HUES64 (cell line): ENCODE results near the gene ZNF556. TPM values are rescaled to one million over a fixed set of nuclear protein-coding genes. Genes with fewer than 3 reads are reported as not detected.

Experiments used
- H3K27ac ChIP-seq: 2 replicates; pipeline ENCODE4 v1.7.0; 2013; ENCODE audit warnings: low read depth, low read length, inconsistent platforms
- H3K27me3 ChIP-seq: 2 replicates; pipeline ENCODE4 v1.6.1; 2013; ENCODE audit warnings: mild to moderate bottlenecking, low read length; ENCODE audit not compliant: insufficient read depth
- H3K36me3 ChIP-seq: 2 replicates; pipeline ENCODE4 v1.6.1; 2013; ENCODE audit warnings: mild to moderate bottlenecking, low read length; ENCODE audit not compliant: insufficient read depth
- H3K4me1 ChIP-seq: 2 replicates; pipeline ENCODE4 v1.6.1; 2013; ENCODE audit warnings: mild to moderate bottlenecking, low read length, moderate library complexity; ENCODE audit not compliant: insufficient read depth
- H3K4me3 ChIP-seq: 2 replicates; pipeline ENCODE4 v1.5.1; 2013; ENCODE audit warnings: mild to moderate bottlenecking, low read length, moderate library complexity
- H3K9ac ChIP-seq: 2 replicates; pipeline ENCODE4 v1.6.1; 2013; ENCODE audit warnings: mild to moderate bottlenecking, low read depth, low read length
- H3K9me3 ChIP-seq: 2 replicates; pipeline ENCODE4 v1.6.1; 2013; ENCODE audit warnings: low read depth, low read length; ENCODE audit not compliant: insufficient read depth
- WGBS: fragments of 150-250, 120-280 bp; methylation state at CpG from one replicate; pipeline ENCODE4 v1.1.7; 2013; ENCODE audit warnings: missing lambda C conversion rate; 5-methylcytosine and 5-hydroxymethylcytosine counted together
- polyA plus RNA-seq, 2 experiments: library from polyadenylated mRNA; stranded (reverse); fragments of 50-300 nt; gene quantifications; one replicate each; pipeline ENCODE4 v1.2.3, GENCODE V29; 2013

Gene ZNF556
- not detected for polyA plus RNA-seq (2013, experiment 1 of 2)
- not detected for polyA plus RNA-seq (2013, experiment 2 of 2)

GRCh38 chr19:2867025-2867991 is at the start of gene ZNF556:
TSS of gene ZNF556 (plus strand) at chr19:2867335. CDS start at chr19:2867422, 87 bp downstream.
- WGBS = 91% methylated on average over 35 of the region's 36 CpGs
- no peak within 1 kb of the TSS for H3K4me3 ChIP-seq
- no peak within 1 kb of the TSS for H3K9ac ChIP-seq
- no peaks in the 10 kb centered on the region for H3K4me1 ChIP-seq
- H3K27me3 ChIP-seq = no peaks in the 10 kb centered on the region
- no peak within 1 kb of the TSS for H3K27ac ChIP-seq
- H3K36me3 ChIP-seq = no peaks in the 10 kb centered on the region
- H3K9me3 ChIP-seq = peaks cover 32% of the 10 kb centered on the region

DNA sequence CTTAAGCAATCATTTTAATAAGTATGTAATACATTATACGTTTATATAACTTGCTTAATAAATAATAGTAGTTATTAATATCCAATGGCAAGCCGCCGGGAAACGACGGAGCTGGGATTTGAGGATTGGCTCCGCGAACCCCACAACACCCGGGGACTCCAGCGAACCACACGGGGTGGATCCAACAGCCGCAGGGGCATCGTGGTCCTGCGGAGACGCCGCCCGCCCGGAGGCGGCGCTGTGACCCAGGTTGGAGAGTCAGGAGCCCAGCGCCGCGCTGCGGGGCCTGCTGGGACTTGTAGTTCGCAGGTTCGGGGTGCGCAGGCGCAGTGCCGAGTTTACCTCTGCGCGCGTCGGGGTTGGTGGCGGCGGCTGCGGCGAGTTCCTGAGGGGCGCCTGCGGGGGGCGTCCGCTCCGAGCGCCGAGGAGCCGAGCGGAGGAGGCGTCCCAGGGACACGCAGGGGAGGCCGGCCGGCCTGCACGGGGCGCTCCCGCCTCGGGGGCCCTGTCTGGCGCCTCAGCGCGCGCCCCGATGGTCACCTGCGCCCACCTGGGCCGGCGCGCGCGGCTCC is 47.5 kb upstream of the ZNF556 start, which contains the start of gene ZNF554:
ZNF554 (plus strand) TSS at position 329 of the 572 bp plus-strand sequence; CDS start at position 533, 204 bp downstream.
- under 1% methylated on average over 63 of the region's 64 CpGs for WGBS
- no peak within 1 kb of the TSS for H3K27ac ChIP-seq

GRCh38 chr19:2820112-2820702 is 46.9 kb upstream of the ZNF556 start:
- no peaks in the 10 kb centered on the region for H3K27me3 ChIP-seq
- H3K4me1 ChIP-seq = no peaks in the 10 kb centered on the region
- H3K27ac ChIP-seq = no peak overlapping the region
- H3K36me3 ChIP-seq = peaks cover 2% of the 10 kb centered on the region; the same call in 1 of the 2 replicates
- peak overlapping the region; percentile 85 for H3K4me3 ChIP-seq
- 6% methylated on average over 36 of the region's 36 CpGs for WGBS
- H3K9ac ChIP-seq = peak overlapping the region; percentile 77
- no peaks in the 10 kb centered on the region for H3K9me3 ChIP-seq

More for the DNA sequence above, 47.5 kb upstream of the ZNF556 start, which contains the start of gene ZNF554:
- Histone ChIP-seq H3K9ac (peak within 1 kb of the TSS; percentile 77), H3K36me3 (peaks cover 2% of the 10 kb centered on the region; the same call in 1 of the 2 replicates), H3K4me1 (no peaks in the 10 kb centered on the region), H3K9me3 (no peaks in the 10 kb centered on the region), H3K27me3 (no peaks in the 10 kb centered on the region), H3K4me3 (peak within 1 kb of the TSS; percentile 85)

DNA sequence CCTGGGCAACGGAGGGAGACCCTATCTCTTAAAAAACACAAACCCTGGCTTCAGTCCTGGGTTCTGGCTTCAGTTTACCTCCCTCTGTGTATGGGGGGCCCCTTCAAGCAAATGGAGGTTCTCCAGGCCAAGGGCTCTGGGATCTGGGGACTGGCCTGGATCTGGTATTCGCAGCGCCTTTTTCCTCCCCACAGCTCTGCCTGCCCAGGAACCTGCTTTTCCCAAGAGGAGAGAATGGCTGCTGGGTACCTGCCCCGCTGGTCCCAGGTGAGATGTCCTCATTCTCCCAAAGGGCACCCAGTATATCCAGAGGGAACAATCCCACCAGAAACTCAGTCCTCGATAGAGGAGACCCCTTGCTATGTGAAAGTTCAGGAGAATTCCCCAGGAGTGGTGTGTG is 44.3 kb upstream of the ZNF556 start:
- Histone ChIP-seq H3K9me3 (peaks cover 5% of the 10 kb centered on the region), H3K27ac (no peak overlapping the region), H3K9ac (no peak overlapping the region), H3K4me1 (no peaks in the 10 kb centered on the region), H3K27me3 (no peaks in the 10 kb centered on the region), H3K36me3 (peaks cover 6% of the 10 kb centered on the region; the same call in 1 of the 2 replicates), H3K4me3 (no peak overlapping the region)
- 95% methylated on average over 5 of the region's 5 CpGs for WGBS

DNA sequence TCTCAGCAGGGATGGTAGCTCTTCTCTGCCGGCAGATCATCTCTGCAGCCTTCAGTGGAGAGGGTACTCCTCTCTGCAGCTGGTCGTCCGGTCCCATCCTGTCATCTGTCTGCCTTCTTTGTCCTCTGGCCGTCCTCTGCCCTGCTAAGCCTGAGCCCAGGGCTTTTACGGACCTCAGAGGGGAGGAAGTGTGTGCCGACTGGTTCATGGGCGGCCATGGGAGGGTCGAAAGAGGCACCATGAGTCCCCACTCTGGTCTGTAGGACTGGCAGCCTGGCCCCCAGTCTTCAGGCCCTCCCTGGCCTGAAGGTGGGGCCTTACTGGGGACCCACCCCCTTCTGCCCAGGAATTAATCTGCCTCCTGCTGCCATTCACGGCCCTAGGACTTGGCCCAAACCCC is 43.5 kb upstream of the ZNF556 start:
- Histone ChIP-seq H3K9ac (no peak overlapping the region), H3K4me3 (no peak overlapping the region), H3K9me3 (peaks cover 11% of the 10 kb centered on the region), H3K27ac (no peak overlapping the region), H3K27me3 (no peaks in the 10 kb centered on the region), H3K4me1 (no peaks in the 10 kb centered on the region), H3K36me3 (peaks cover 11% of the 10 kb centered on the region; the same call in 1 of the 2 replicates)
- whole genome bisulfite sequencing = 86% methylated on average over 9 of the region's 9 CpGs

DNA sequence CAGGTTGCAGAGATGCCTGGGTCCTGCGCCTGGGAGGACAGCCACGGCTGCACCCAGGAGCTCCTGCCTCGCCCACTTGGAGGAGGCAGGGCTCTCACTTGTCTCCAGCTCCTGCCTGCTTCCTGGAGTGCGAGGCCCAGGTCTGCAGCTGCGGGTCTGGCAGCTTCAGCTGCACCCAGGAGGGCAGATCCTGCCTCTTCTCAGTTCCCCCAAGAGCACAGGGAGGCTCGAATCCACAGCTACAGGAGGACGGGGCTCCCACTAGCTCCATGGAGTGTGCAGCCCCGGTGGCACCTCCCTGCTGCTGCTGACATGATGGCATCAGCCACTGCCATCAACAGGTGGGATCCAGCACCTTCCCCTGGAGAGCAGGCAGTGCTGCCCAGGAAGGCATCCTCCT is 43.0 kb upstream of the ZNF556 start:
- H3K4me3 ChIP-seq = no peak overlapping the region
- H3K9ac ChIP-seq = no peak overlapping the region
- H3K36me3 ChIP-seq = peaks cover 11% of the 10 kb centered on the region; the same call in 1 of the 2 replicates
- WGBS = 79% methylated on average over 8 of the region's 8 CpGs
- peaks cover 14% of the 10 kb centered on the region for H3K9me3 ChIP-seq
- no peaks in the 10 kb centered on the region for H3K4me1 ChIP-seq
- H3K27ac ChIP-seq = no peak overlapping the region
- H3K27me3 ChIP-seq = no peaks in the 10 kb centered on the region

DNA sequence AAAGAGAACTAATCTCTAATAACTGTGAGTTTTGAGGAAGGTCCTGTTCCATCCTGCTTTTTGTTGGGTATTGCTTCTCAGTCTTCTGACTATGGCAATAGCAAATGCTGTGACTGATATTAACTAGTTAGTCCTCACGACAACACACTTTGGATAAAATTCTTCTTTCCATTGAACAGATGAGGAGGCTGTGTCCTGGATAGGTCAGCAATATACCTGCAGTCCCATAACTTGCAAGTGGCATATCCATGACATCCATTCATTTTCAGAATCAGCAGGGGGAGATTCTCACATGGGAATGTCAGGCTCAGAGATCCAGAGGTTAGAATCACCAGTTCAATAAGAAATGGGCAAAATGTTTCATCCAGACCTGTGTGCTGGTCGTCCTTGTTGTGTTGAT is 40.1 kb upstream of the ZNF556 start:
- 95% methylated on average over 2 of the region's 2 CpGs for WGBS
- H3K9me3 ChIP-seq = peaks cover 26% of the 10 kb centered on the region

GRCh38 chr19:2827840-2828489 is 39.2 kb upstream of the ZNF556 start:
- Histone ChIP-seq H3K4me1 (no peaks in the 10 kb centered on the region), H3K9ac (no peak overlapping the region), H3K27ac (no peak overlapping the region), H3K36me3 (peaks cover 19% of the 10 kb centered on the region), H3K4me3 (no peak overlapping the region), H3K9me3 (peaks cover 35% of the 10 kb centered on the region), H3K27me3 (no peaks in the 10 kb centered on the region)
- 94% methylated on average over 13 of the region's 13 CpGs for WGBS

More for the DNA sequence above, 40.1 kb upstream of the ZNF556 start:
- Histone ChIP-seq H3K36me3 (peaks cover 11% of the 10 kb centered on the region; the same call in 1 of the 2 replicates), H3K9ac (no peak overlapping the region), H3K4me1 (no peaks in the 10 kb centered on the region), H3K27ac (no peak overlapping the region), H3K4me3 (no peak overlapping the region), H3K27me3 (no peaks in the 10 kb centered on the region)

DNA sequence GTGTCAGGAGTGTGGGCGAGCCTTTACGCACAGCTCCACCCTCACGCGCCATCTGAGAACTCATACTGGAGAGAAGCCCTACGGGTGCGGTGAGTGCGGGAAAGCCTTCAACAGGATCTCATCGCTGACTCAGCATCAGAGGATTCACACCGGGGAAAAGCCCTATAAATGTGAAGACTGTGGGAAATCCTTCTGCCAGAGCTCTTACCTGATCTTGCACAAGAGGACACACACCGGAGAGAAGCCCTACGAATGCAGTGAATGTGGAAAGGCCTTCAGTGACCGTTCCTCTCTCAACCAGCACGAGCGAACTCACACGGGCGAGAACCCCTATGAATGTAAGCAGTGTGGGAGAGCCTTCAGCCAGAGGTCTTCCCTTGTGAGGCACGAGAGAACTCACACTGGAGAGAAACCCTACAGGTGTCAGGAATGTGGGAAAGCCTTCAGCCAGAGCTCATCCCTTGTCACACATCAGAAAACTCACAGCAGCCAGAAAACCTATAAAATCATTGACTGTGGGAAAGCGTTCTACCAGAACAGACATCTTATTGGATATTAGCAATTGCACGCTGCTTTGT is 32.8 kb upstream of the ZNF556 start:
- Histone ChIP-seq H3K36me3 (peaks cover 29% of the 10 kb centered on the region), H3K4me3 (no peak overlapping the region), H3K9me3 (peaks cover 63% of the 10 kb centered on the region), H3K9ac (no peak overlapping the region), H3K4me1 (no peaks in the 10 kb centered on the region), H3K27me3 (no peaks in the 10 kb centered on the region), H3K27ac (no peak overlapping the region)
- 95% methylated on average over 19 of the region's 19 CpGs for WGBS

DNA sequence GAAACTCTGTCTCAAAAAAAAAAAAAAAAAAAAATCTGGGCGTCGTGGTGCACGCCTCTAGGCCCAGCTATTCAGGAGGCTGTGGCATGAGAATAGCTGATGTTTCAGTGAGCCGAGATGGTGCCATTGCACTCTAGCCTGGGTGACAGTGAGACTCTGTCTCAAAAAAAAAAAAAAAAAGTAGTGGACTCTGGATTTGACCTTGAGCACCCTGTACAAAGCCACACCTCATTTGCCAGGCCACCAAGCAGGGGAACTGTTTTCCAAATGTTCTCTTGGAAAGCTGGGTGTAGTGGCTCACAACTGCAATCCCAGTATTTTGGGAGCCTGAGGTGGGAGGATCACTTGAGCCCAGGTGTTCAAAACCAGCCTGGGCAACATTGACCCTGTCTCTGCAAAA is 29.7 kb upstream of the ZNF556 start:
- Histone ChIP-seq H3K9me3 (peaks cover 46% of the 10 kb centered on the region), H3K9ac (no peak overlapping the region), H3K4me1 (no peaks in the 10 kb centered on the region), H3K27me3 (peaks cover 6% of the 10 kb centered on the region), H3K27ac (no peak overlapping the region), H3K36me3 (peaks cover 26% of the 10 kb centered on the region), H3K4me3 (no peak overlapping the region)
- 80% methylated on average over 4 of the region's 4 CpGs for WGBS
